SU-DHL-6 (cell line): Measurements from ENCODE around the gene ZNF738.

Experiments used
- CTCF ChIP-seq: fragments of 200-600 bp; sonication (generic); IDR thresholded peaks from one replicate; pipeline ENCODE4 v1.5.1; 2017; ENCODE audit warnings: antibody characterized with exemption, mild to moderate bottlenecking, low read length, moderate library complexity; ENCODE audit not compliant: insufficient read depth, poor library complexity, severe bottlenecking
- EZH2phosphoT487 ChIP-seq: fragments of 200-600 bp; sonication (generic), shearing (Covaris generic); conservative IDR thresholded peaks from 2 replicates; pipeline ENCODE4 v1.6.1; 2018; ENCODE audit warnings: mild to moderate bottlenecking, antibody characterized with exemption, low read length, moderate library complexity, mixed read lengths

GRCh38 chr19:21410166-21410565 is 51.4 kb downstream of the ZNF738 start:
- TF ChIP-seq CTCF (no peak), EZH2phosphoT487 (no peak)
